H1 (cell line): ENCODE data around the gene TRIM67. TPM values are rescaled to one million over a fixed set of nuclear protein-coding genes. Genes with fewer than 3 reads are reported as not detected.

Experiments
- CTCF ChIA-PET: fragments of 300-600 bp; sonication (Branson Sonifier 250); formaldehyde crosslinking; loops from one replicate; lab custom pipeline; 2021; ENCODE audit not compliant: partially characterized antibody; lab: Charles Lee
- POLR2A ChIA-PET: fragments of 300-600 bp; sonication (Branson Sonifier 250); formaldehyde crosslinking; loops from one replicate; lab custom pipeline; 2021; ENCODE audit warnings: inconsistent platforms; ENCODE audit not compliant: partially characterized antibody; lab: Charles Lee
- DNase-seq, 2 experiments: peaks; one replicate each; pipeline versions ENCODE4 v3.0.0 to v3.0.0-alpha.2; 2010 to 2022; ENCODE audit warnings: low spot score in 2 of 2, low read depth in 1 of 2, mixed read lengths in 1 of 2
- FAIRE-seq: peaks from 2 replicates; lab custom pipeline; 2011; peaks lifted over from hg19 to GRCh38; lab: Jason Lieb, UNC
- H2AFZ ChIP-seq: 2 replicates; pipeline ENCODE4 v1.8.1; 2012; ENCODE audit warnings: low read length, inconsistent platforms
- H2AK5ac ChIP-seq: 2 replicates; pipeline ENCODE4 v1.6.1; 2013; ENCODE audit warnings: low read depth, low read length
- H2BK120ac ChIP-seq: replicated peaks from 2 replicates; pipeline ENCODE3; 2013; ENCODE audit warnings: low read depth, low read length, inconsistent platforms
- H2BK12ac ChIP-seq: 2 replicates; pipeline ENCODE4 v1.6.1; 2013; ENCODE audit warnings: low read depth, low read length
- H2BK15ac ChIP-seq: 2 replicates; pipeline ENCODE4 v1.6.1; 2013; ENCODE audit warnings: low read length
- H2BK20ac ChIP-seq: 2 replicates; pipeline ENCODE4 v1.6.1; 2013; ENCODE audit warnings: low read length
- H2BK5ac ChIP-seq: 2 replicates; pipeline ENCODE4 v1.6.1; 2013; ENCODE audit warnings: low read depth, low read length
- H3K14ac ChIP-seq: 2 replicates; pipeline ENCODE4 v1.6.1; 2013; ENCODE audit warnings: inconsistent platforms; ENCODE audit not compliant: insufficient read length
- H3K18ac ChIP-seq: 2 replicates; pipeline ENCODE4 v1.6.1; 2013; ENCODE audit warnings: low read length; ENCODE audit errors: extremely low read depth
- H3K23ac ChIP-seq: 2 replicates; pipeline ENCODE4 v1.6.1; 2013; ENCODE audit warnings: inconsistent platforms; ENCODE audit not compliant: insufficient read length
- H3K23me2 ChIP-seq: 2 replicates; pipeline ENCODE4 v1.6.1; 2013; ENCODE audit warnings: low read depth, low read length
- H3K27ac ChIP-seq: 2 replicates; pipeline ENCODE4 v1.6.1; 2011; ENCODE audit warnings: low read depth, low read length, inconsistent platforms
- H3K27me3 ChIP-seq, 4 experiments: replicated peaks in 1 of 4; 1 replicate in 1 of 4; 2 replicates in 3 of 4; pipeline versions ENCODE4 v1.6.1 to v1.8.1; 2011 to 2013; ENCODE audit warnings: low read length in 3 of 4, mild to moderate bottlenecking in 3 of 4, inconsistent platforms in 2 of 4, mixed read lengths in 2 of 4, moderate library complexity in 1 of 4; ENCODE audit not compliant: control insufficient read depth in 3 of 4, insufficient read depth in 3 of 4; ENCODE audit errors: extremely low read depth in 1 of 4
- H3K36me3 ChIP-seq, 4 experiments: 2 replicates each; pipeline versions ENCODE4 v1.6.1 to v1.8.1; 2011 to 2013; ENCODE audit warnings: mild to moderate bottlenecking in 4 of 4, low read length in 3 of 4, moderate library complexity in 2 of 4, control low read depth in 1 of 4, inconsistent platforms in 1 of 4; ENCODE audit not compliant: insufficient read depth in 4 of 4, control insufficient read depth in 2 of 4
- H3K4ac ChIP-seq: replicated peaks from 2 replicates; pipeline ENCODE3; 2013; ENCODE audit warnings: low read length, low read depth, mixed read lengths, inconsistent platforms; ENCODE audit not compliant: insufficient read length
- H3K4me1 ChIP-seq, 4 experiments: replicated peaks in 1 of 4; 1 replicate in 1 of 4; 2 replicates in 3 of 4; pipeline versions ENCODE4 v1.6.1 to v1.8.1; 2011 to 2013; ENCODE audit warnings: low read length in 3 of 4, inconsistent platforms in 2 of 4, mixed read lengths in 1 of 4; ENCODE audit not compliant: insufficient read depth in 4 of 4, control insufficient read depth in 3 of 4
- H3K4me2 ChIP-seq, 2 experiments: 2 replicates each; pipeline versions ENCODE4 v1.6.1 to v1.8.1; 2011 to 2013; ENCODE audit warnings: low read depth in 2 of 2, low read length in 2 of 2, control low read depth in 1 of 2, inconsistent platforms in 1 of 2, mild to moderate bottlenecking in 1 of 2; ENCODE audit not compliant: insufficient read depth in 1 of 2
- H3K4me3 ChIP-seq, 4 experiments: fragments of 200-600, 300-600 bp in 1 of 4; sonication (generic), shearing (Covaris generic), sonication (Bioruptor Twin) in 1 of 4; 2 replicates each; pipeline versions ENCODE4 v1.5.1 to v1.8.1; 2011 to 2016; ENCODE audit warnings: low read length in 4 of 4, low read depth in 3 of 4, control low read depth in 2 of 4, inconsistent platforms in 2 of 4, mild to moderate bottlenecking in 2 of 4, mixed read lengths in 1 of 4, moderate library complexity in 1 of 4; ENCODE audit not compliant: insufficient read depth in 2 of 4; ENCODE audit errors: extremely low read depth in 1 of 4
- H3K56ac ChIP-seq: replicated peaks from 2 replicates; pipeline ENCODE3; 2013; ENCODE audit warnings: low read depth, mild to moderate bottlenecking, mixed read lengths, low read length, inconsistent platforms; ENCODE audit not compliant: insufficient read length
- H3K79me1 ChIP-seq: 2 replicates; pipeline ENCODE4 v1.6.1; 2013; ENCODE audit warnings: low read depth, low read length, control low read depth
- H3K79me2 ChIP-seq, 2 experiments: 2 replicates each; pipeline versions ENCODE4 v1.6.1 to v1.8.1; 2012 to 2013; ENCODE audit warnings: low read length in 2 of 2, mild to moderate bottlenecking in 2 of 2, inconsistent platforms in 1 of 2; ENCODE audit not compliant: insufficient read depth in 2 of 2, control insufficient read depth in 1 of 2
- H3K9ac ChIP-seq, 4 experiments: replicated peaks in 1 of 4; 1 replicate in 1 of 4; 2 replicates in 3 of 4; pipeline versions ENCODE4 v1.6.1 to v1.8.1; 2011 to 2013; ENCODE audit warnings: low read depth in 3 of 4, low read length in 3 of 4, control low read depth in 2 of 4, mild to moderate bottlenecking in 2 of 4, moderate library complexity in 2 of 4, inconsistent platforms in 1 of 4; ENCODE audit errors: extremely low read depth in 1 of 4
- H3K9me3 ChIP-seq, 2 experiments: 2 replicates each; pipeline versions ENCODE4 v1.6.1 to v1.8.1; 2012 to 2013; ENCODE audit warnings: mild to moderate bottlenecking in 2 of 2, moderate library complexity in 2 of 2, control low read depth in 1 of 2, inconsistent platforms in 1 of 2, low read depth in 1 of 2, low read length in 1 of 2, mixed read lengths in 1 of 2; ENCODE audit not compliant: insufficient read depth in 2 of 2
- H4K20me1 ChIP-seq, 2 experiments: replicated peaks in 1 of 2; 2 replicates each; pipeline versions ENCODE3 to v1.8.1; 2011 to 2013; ENCODE audit warnings: inconsistent platforms in 2 of 2, low read length in 2 of 2, mild to moderate bottlenecking in 1 of 2; ENCODE audit not compliant: insufficient read depth in 2 of 2, control insufficient read depth in 1 of 2
- H4K5ac ChIP-seq: 2 replicates; pipeline ENCODE4 v1.6.1; 2013; ENCODE audit warnings: low read length, low read depth, mixed read lengths, inconsistent platforms; ENCODE audit not compliant: insufficient read length
- H4K8ac ChIP-seq: 2 replicates; pipeline ENCODE4 v1.8.0; 2013; ENCODE audit warnings: mild to moderate bottlenecking, moderate library complexity, low read length, inconsistent platforms; ENCODE audit not compliant: insufficient read depth; ENCODE audit errors: extremely low read depth
- H4K91ac ChIP-seq: replicated peaks from 2 replicates; pipeline ENCODE3; 2013; ENCODE audit warnings: low read length, mixed read lengths, inconsistent platforms; ENCODE audit not compliant: insufficient read length
- ATF3 ChIP-seq: IDR thresholded peaks from 2 replicates; pipeline ENCODE4 v1.6.1; 2011; ENCODE audit warnings: low read depth, mild to moderate bottlenecking, low read length; ENCODE audit not compliant: insufficient read depth
- BCL11A ChIP-seq, 2 experiments: IDR thresholded peaks; one replicate each; pipeline ENCODE4 v1.6.1; 2011; ENCODE audit warnings: low read depth in 2 of 2, low read length in 2 of 2, mild to moderate bottlenecking in 2 of 2
- CHD2 ChIP-seq: IDR thresholded peaks from 2 replicates; pipeline ENCODE4 v1.6.1; 2012; ENCODE audit warnings: low read length, improper control_type of control experiment
- GABPA ChIP-seq: IDR thresholded peaks from 2 replicates; pipeline ENCODE4 v1.6.1; 2011; ENCODE audit warnings: mild to moderate bottlenecking, low read length, moderate library complexity, borderline replicate concordance; ENCODE audit not compliant: insufficient read depth
- POLR2A ChIP-seq, 2 experiments: IDR thresholded peaks; 1 replicate in 1 of 2; 2 replicates in 1 of 2; pipeline ENCODE4 v1.6.1; 2011; ENCODE audit warnings: low read depth in 2 of 2, low read length in 2 of 2, mild to moderate bottlenecking in 2 of 2; ENCODE audit errors: control extremely low read depth in 1 of 2
- POLR2AphosphoS5 ChIP-seq: IDR thresholded peaks from 2 replicates; pipeline ENCODE4 v1.6.1; 2011; ENCODE audit warnings: low read depth, low read length
- RAD21 ChIP-seq, 2 experiments: IDR thresholded peaks in 1 of 2; conservative IDR thresholded peaks in 1 of 2; 2 replicates each; pipeline ENCODE4 v1.6.1; 2011; ENCODE audit warnings: low read depth in 2 of 2, low read length in 2 of 2, improper control_type of control experiment in 1 of 2, inconsistent platforms in 1 of 2, mild to moderate bottlenecking in 1 of 2, moderate library complexity in 1 of 2
- RNF2 ChIP-seq: fragments of 200-900, 300-1000 bp; sonication (generic); IDR thresholded peaks from 2 replicates; pipeline ENCODE4 v1.7.1; 2016; ENCODE audit warnings: borderline replicate concordance, low read depth, mild to moderate bottlenecking, antibody characterized with exemption, low read length; ENCODE audit not compliant: poor library complexity, severe bottlenecking; ENCODE audit errors: missing control alignments
- SAP30 ChIP-seq: fragments of 300-600 bp; sonication (generic); IDR thresholded peaks from 2 replicates; pipeline ENCODE4 v1.7.1; 2012; ENCODE audit warnings: low read length, moderate library complexity, mild to moderate bottlenecking, inconsistent platforms; ENCODE audit not compliant: insufficient read depth, insufficient replicate concordance
- TAF1 ChIP-seq: IDR thresholded peaks from 2 replicates; pipeline ENCODE4 v1.6.1; 2011; ENCODE audit warnings: mild to moderate bottlenecking, low read depth, low read length
- TEAD4 ChIP-seq: IDR thresholded peaks from 2 replicates; pipeline ENCODE4 v1.6.1; 2012; ENCODE audit warnings: low read depth, low read length, inconsistent platforms, mixed read lengths
- USF2 ChIP-seq: IDR thresholded peaks from 2 replicates; pipeline ENCODE4 v1.6.1; 2011; ENCODE audit warnings: low read length, improper control_type of control experiment
- WGBS, 2 experiments: shearing (Covaris generic) in 1 of 2; methylation state at CpG; one replicate each; pipeline versions ENCODE4 v1.1.6 to v1.1.7; 2013 to 2015; ENCODE audit warnings: low lambda C conversion rate in 2 of 2, mixed read lengths in 2 of 2, inconsistent platforms in 1 of 2, low coverage in 1 of 2, missing lambda C conversion rate in 1 of 2; ENCODE audit not compliant: insufficient replicate concordance in 2 of 2, insufficient coverage in 1 of 2, insufficient read length in 1 of 2; ENCODE audit errors: extremely low coverage in 1 of 2, missing lambda C conversion rate in 1 of 2; 5-methylcytosine and 5-hydroxymethylcytosine counted together
- polyA plus RNA-seq, 7 experiments: library from polyadenylated mRNA; depleted of rRNA in 3 of 7; stranded (reverse) in 5 of 7; unstranded in 2 of 7; fragments of >200 nt in 5 of 7; fragments of 200-250 nt in 2 of 7; gene quantifications; 1 replicate in 5 of 7; 2 replicates in 1 of 7; 4 replicates in 1 of 7; pipeline versions ENCODE4 v1.2.1 to v1.2.3, GENCODE V29; 2011 to 2013; ENCODE audit warnings: missing spikeins in 2 of 7, mixed read lengths in 2 of 7
- total RNA-seq: library from RNA; stranded (reverse); fragmentation: NEBNext Ultra II Directional; extraction: Animal tissue kit (Norgen Biotek cat#: 25700); gene quantifications from 2 replicates; pipeline ENCODE4 v1.2.1, GENCODE V29; 2021

TRIM67 gene
- total and polyA plus RNA-seq, 2 of the 8 experiments (the other 6 are each of a cell fraction or from before 2014, with no cell fraction given), result under 0.01 TPM; not detected in 1

- FAIRE-seq, result no peak
- Histone ChIP-seq H2BK12ac (no peak overlapping the region), H4K91ac (no peak overlapping the region), H3K9ac (no peak overlapping the region), H2BK20ac (no peak overlapping the region), H4K20me1 (peaks cover 0 to 2% of the 10 kb centered on the region in 2 experiments), H2AFZ (no peak overlapping the region), H3K36me3 (no peaks in the 10 kb centered on the region), H3K9me3 (no peaks in the 10 kb centered on the region), H3K4ac (no peak overlapping the region), H3K79me2 (no peaks in the 10 kb centered on the region), H2BK120ac (no peak overlapping the region), H3K79me1 (no peaks in the 10 kb centered on the region), H3K4me2 (no peak overlapping the region), H3K4me1 (peaks cover 0 to 5% (median 0%) of the 10 kb centered on the region in 4 experiments; a peak in 1 of 7 replicates), H3K4me3 (no peak overlapping the region), H3K27ac (no peak overlapping the region), H2AK5ac (no peak overlapping the region), H4K8ac (no peak overlapping the region), H3K27me3 (peaks cover 0 to 5% (median 2%) of the 10 kb centered on the region in 4 experiments; a peak in 3 of 7 replicates), H4K5ac (no peak overlapping the region), H3K56ac (no peak overlapping the region), H3K23me2 (no peaks in the 10 kb centered on the region), H2BK15ac (no peak overlapping the region), H3K23ac (no peak overlapping the region), H3K18ac (no peak overlapping the region), H2BK5ac (no peak overlapping the region), H3K14ac (no peak overlapping the region)
- CTCF ChIA-PET, result interaction anchor here (0.6 to 2.9 kb wide), 4 partner anchors 11 to 104 kb away, joined by 3 to 12 read pairs (median 4); no protein-coding TSS in a partner anchor
- DNase-seq, result no peak
- 84% methylated on average over 3 of the region's 3 CpGs; no CpG with 5 or more reads in 1 of the 2 experiments for WGBS, 2 experiments
- POLR2A ChIA-PET, result interaction anchor here (0.6 kb wide), 2 partner anchors 9 to 229 kb away, joined by 3 read pairs; no protein-coding TSS in a partner anchor
- TF ChIP-seq USF2 (no peak), BCL11A (IDR thresholded peaks at IDR 0.05; ENCODE audit: low read depth in 2 of 2, low read length in 2 of 2) (no peak), TEAD4 (no peak), CHD2 (no peak), POLR2AphosphoS5 (no peak), SAP30 (no peak), RAD21 (IDR thresholded peaks at IDR 0.05 in 1 of 2, conservative IDR thresholded peaks at IDR 0.05 in 1 of 2; ENCODE audit: low read depth in 2 of 2, low read length in 2 of 2) (no peak), RNF2 (no peak), ATF3 (no peak), TAF1 (no peak), POLR2A (IDR thresholded peaks at IDR 0.05; ENCODE audit: control extremely low read depth in 1 of 2, low read depth in 2 of 2, low read length in 2 of 2) (no peak), GABPA (no peak)
Measured at GRCh38 chr1:231196307-231196706, 34.4 kb downstream of the TRIM67 start.
